Measurements from ENCODE around the gene RCN2.

- TF ChIP-seq EZH2 (IDR thresholded peaks at IDR 0.05) (no peak), POLR2AphosphoS5 (IDR thresholded peaks at IDR 0.05; ENCODE audit: borderline replicate concordance, low read depth, low read length) (no peak), FOXP2 (optimal IDR thresholded peaks at IDR 0.05; ENCODE audit: control extremely low read depth, extremely low read length, insufficient read depth) (no peak)
These were observed 47.9 kb downstream of the RCN2 start for GRCh38 chr15:76979331-76979925.
